ENCODE measurements around the gene ZNF697.
"Not testable (repeated sequence)": the region's sequence is repeated elsewhere in the genome, so short reads cannot be mapped to it uniquely, and the experiment has no call there.

Gene ZNF697

DNA sequence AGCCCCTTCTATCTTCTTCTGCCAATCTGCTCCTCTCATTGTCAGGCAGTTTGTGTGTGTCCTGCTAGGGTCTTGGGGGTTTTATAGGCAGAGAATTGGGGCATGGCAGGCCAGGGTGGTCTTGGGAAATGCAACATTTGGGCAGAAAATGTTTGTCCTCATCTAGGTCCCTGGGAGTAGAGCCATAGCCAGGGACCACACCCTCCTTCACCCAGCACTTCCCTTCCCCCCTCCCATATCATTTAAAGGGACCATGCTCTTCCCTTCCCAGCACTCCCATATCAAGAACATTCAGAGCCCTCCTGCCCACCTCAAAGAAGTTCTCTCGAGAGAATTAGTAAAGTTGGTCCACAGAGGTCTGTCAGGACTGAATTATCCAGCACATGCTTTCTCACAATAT, 41.7 kb downstream of the ZNF697 start:
- no peak overlapping the region for H3K4me3 ChIP-seq
- TF ChIP-seq, protein P1, sequence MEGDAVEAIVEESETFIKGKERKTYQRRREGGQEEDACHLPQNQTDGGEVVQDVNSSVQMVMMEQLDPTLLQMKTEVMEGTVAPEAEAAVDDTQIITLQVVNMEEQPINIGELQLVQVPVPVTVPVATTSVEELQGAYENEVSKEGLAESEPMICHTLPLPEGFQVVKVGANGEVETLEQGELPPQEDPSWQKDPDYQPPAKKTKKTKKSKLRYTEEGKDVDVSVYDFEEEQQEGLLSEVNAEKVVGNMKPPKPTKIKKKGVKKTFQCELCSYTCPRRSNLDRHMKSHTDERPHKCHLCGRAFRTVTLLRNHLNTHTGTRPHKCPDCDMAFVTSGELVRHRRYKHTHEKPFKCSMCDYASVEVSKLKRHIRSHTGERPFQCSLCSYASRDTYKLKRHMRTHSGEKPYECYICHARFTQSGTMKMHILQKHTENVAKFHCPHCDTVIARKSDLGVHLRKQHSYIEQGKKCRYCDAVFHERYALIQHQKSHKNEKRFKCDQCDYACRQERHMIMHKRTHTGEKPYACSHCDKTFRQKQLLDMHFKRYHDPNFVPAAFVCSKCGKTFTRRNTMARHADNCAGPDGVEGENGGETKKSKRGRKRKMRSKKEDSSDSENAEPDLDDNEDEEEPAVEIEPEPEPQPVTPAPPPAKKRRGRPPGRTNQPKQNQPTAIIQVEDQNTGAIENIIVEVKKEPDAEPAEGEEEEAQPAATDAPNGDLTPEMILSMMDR (IDR thresholded peaks at IDR 0.05) = no peak
- no peak for DNase-seq (ENCODE audit: low spot score)
- H3K27ac ChIP-seq = no peak overlapping the region

DNA sequence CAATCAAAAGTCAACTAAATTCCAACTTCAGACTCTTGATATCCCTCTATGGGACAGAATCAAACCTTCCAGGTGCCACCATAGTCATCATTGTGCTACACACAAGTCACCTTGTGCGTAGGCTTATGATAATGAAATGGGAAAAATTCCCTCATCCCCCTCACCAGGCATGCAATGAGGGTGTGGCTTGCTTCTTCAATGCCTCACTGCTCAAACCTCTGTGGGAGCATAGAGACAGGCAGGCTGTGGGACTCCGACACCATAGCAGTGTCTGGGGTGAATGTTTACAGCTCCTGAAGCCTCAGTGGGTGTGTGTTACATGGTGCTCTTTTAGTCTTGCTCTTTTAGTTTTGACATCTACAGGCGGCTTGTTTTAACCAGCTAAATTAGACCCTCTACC, 42.4 kb downstream of the ZNF697 start:
- H3K4me3 ChIP-seq = no peak overlapping the region

DNA sequence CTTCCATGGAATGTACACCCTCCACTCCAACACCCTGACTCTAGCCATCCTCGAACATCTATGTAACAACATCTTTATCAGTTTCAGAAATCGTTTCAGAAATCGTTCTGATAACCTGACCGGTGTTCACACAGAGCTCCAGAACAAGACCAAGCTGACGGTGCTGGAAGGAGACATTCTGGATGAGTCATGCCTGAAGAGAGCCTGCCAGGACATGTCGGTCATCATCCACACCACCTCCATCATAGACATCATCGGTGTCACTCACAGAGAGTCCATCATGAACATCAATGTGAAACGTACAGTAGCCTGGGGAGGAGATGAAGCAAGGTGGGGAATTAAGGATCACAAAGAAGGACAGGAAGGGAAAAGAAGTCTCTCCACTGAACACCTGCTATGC, 43.0 kb downstream of the ZNF697 start:
- DNase-seq (ENCODE audit: low spot score); H3K27ac ChIP-seq; H3K4me3 ChIP-seq: not testable (repeated sequence)

More for the DNA sequence above, 42.4 kb downstream of the ZNF697 start:
- TF ChIP-seq, protein P1 (IDR thresholded peaks at IDR 0.05) = no peak
- no peak for DNase-seq (ENCODE audit: low spot score)
- H3K27ac ChIP-seq = no peak overlapping the region

DNA sequence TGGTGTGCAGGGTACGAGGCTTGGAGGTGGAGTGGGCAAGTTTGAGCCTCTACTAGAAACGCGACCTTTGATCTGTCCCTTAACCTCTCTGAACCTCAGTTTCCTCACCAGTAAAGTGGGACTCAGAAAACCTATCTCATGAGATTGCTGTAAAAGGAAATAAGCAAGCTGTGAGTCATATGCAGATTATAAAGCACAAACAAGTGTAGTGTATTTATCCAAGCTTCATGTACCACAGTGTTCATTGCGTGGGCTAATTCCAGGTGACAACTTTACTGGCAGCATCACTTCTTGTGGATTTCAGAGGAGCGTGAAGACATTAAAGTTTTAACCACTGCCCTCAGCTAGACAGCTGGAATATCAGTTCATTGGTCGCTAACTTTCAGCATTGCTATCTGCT, 44.4 kb downstream of the ZNF697 start:
- no peak overlapping the region for H3K4me3 ChIP-seq
- DNase-seq (ENCODE audit: low spot score) = no peak
- H3K27ac ChIP-seq = no peak overlapping the region
- TF ChIP-seq, protein P1 (IDR thresholded peaks at IDR 0.05) = no peak

DNA sequence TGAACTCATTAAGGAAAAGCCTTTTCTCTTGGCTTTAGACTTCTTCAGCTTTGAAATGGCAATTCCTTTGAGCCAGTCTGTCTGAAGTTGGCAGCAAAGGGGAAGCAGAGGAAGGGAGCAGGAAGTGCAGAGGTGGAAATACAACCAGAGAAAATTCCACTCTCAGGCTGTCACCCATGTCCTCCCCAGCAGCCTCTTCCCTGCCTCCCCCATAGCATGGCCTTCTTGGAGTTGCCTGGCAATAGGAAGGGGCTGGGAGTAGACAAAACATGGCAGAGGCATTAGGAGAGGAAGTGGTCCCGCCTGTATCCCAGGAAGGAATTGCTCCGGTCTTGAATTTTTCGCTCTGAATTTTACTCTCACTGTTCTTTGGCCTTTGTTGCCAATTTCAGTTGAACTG, 44.8 kb downstream of the ZNF697 start:
- DNase-seq (ENCODE audit: low spot score); H3K4me3 ChIP-seq; H3K27ac ChIP-seq: not testable (repeated sequence)

DNA sequence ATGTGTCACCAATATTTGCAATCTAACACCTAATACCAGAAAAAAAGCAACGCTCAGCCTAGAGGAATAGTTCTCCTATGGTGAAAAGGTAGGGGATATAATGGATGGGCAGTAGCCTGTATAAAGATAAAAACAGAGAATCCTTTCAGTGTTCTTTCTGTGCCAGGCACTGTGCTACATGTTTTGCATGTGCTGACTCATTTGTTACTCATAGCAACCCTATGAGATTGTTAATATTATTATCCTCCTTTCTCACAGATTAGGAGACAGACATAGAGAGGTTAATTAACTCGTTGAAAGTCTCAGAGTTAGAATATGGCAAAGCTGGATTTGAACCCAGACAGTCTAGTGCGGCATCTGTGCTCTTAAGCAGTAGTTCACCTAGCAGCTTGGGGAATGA, 45.3 kb downstream of the ZNF697 start:
- H3K27ac ChIP-seq; DNase-seq (ENCODE audit: low spot score); H3K4me3 ChIP-seq: not testable (repeated sequence)

DNA sequence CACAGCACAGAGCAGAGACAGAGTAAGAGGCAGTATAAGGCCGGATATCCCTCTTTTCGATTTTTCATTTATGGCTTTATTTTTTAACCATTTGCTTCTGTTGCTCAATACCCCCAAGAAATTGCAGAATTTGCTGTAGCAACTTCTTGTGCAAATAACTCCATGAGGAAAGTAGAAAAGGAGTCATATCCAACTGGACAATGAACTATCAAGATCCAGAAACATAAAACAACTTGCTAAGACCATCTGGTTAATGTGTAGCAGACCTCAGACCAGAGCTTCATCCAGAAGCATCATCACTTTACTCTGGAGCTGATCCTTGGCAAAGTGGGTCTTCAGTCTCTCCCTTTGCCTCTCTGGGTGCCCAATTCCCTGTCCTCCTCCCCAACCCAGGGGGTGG, 45.9 kb downstream of the ZNF697 start:
- TF ChIP-seq, protein P1 (IDR thresholded peaks at IDR 0.05) = no peak
- H3K27ac ChIP-seq = no peak overlapping the region
- no peak overlapping the region for H3K4me3 ChIP-seq
- DNase-seq (ENCODE audit: low spot score) = no peak

DNA sequence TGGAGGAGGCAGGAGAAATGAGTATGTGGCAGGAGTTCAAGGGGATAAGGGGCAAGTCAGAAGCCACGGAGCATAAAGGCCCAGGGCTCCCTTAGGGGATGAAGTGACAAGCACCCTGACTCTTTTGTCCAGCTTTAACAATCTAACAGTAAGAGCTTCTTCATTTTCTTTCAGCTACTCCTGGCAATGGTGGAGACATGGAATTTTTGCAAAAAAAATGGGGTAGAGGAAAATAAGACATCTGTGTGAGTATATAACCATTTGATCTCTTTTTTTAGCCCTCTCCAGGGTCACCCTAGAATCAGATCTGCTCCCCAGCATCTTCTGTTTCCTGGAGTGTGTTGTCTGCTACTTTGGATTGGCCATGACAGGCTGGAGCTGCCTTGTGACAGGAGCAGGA, 47.1 kb downstream of the ZNF697 start:
- TF ChIP-seq, protein P1 (IDR thresholded peaks at IDR 0.05) = no peak
- H3K4me3 ChIP-seq = no peak overlapping the region
- DNase-seq (ENCODE audit: low spot score) = no peak
- no peak overlapping the region for H3K27ac ChIP-seq

DNA sequence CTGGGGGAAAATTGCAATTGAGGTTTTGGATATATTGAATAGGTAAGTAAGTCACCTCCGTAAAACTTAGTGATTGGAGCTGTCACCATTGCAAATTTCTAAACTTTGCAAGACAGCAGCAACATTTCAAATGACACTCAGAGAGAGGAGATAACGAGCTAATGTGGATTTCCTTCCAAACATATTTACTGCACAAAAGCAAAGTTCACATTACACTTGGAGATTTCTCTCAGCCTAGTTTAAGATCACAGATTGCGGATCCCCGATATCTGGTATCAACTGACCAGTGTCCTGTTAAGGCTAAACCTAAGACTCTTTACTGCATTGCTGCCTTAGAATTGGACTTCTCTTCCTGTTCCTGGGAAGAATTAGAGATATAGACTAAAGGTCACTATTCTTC, 47.5 kb downstream of the ZNF697 start:
- no peak overlapping the region for H3K27ac ChIP-seq
- TF ChIP-seq, protein P1 (IDR thresholded peaks at IDR 0.05) = no peak
- no peak overlapping the region for H3K4me3 ChIP-seq
- no peak for DNase-seq (ENCODE audit: low spot score)

All from coronary artery (tissue), 2 donors.